Upper lobe of right lung (tissue), 1 donor: Measurements from ENCODE around the gene FOXR1. TPM values are rescaled to one million over a fixed set of nuclear protein-coding genes. Genes with fewer than 3 reads are reported as not detected.
A peak's percentile ranks its signal among the peaks of the same experiment; 100 is the strongest.

Experiments
- ATAC-seq: fragments of 200-7000 bp; cut with Tn5 transposase; one replicate; pipeline ENCODE4 v1.9.1; 2020; ENCODE audit warnings: mild to moderate bottlenecking, moderate library complexity
- DNase-seq: peaks from one replicate; pipeline ENCODE4 v3.0.0-alpha.2; 2020
- H3K27ac ChIP-seq: fragments of 200-600 bp; one replicate; pipeline ENCODE4 v1.8.0; 2022
- H3K27me3 ChIP-seq: fragments of 200-600 bp; one replicate; pipeline ENCODE4 v1.8.0; 2022; ENCODE audit warnings: mild to moderate bottlenecking
- H3K36me3 ChIP-seq: fragments of 200-600 bp; one replicate; pipeline ENCODE4 v1.8.0; 2022
- H3K4me1 ChIP-seq: fragments of 200-600 bp; one replicate; pipeline ENCODE4 v1.8.0; 2022
- H3K4me3 ChIP-seq: fragments of 200-600 bp; one replicate; pipeline ENCODE4 v1.8.0; 2022; ENCODE audit warnings: mild to moderate bottlenecking
- H3K9me3 ChIP-seq: fragments of 200-600 bp; one replicate; pipeline ENCODE4 v1.8.0; 2022
- intact Hi-C: fragments of 100-400 bp; cut with DNase I; formaldehyde crosslinking; loops from one replicate; pipeline ENCODE4 v1.11.0; 2022
- total RNA-seq: library from RNA; stranded (reverse); fragmentation: NEBNext Ultra II Directional; extraction: Animal tissue kit (Norgen Biotek cat#: 25700); gene quantifications from one replicate; pipeline ENCODE4 v1.2.1, GENCODE V29; 2021
- TF ChIP-seq, protein P1 (sequence below): fragments of 200-600 bp; IDR thresholded peaks from one replicate; pipeline ENCODE4 v1.8.0; 2022; ENCODE audit warnings: antibody characterized with exemption
- donor health status: DM: no; HTN: yes; CAD: no; lungs with severe emphysema.

FOXR1 gene
- total RNA-seq, 1 donor from 2014 or later, result not detected

- Histone ChIP-seq H3K4me1 (no peaks in the 10 kb centered on the region), H3K9me3 (no peaks in the 10 kb centered on the region), H3K4me3 (no peak overlapping the region), H3K27ac (no peak overlapping the region), H3K36me3 (no peaks in the 10 kb centered on the region), H3K27me3 (no peaks in the 10 kb centered on the region)
- intact Hi-C loops, result no loop called here
- peak; percentile 79 for DNase-seq
- ATAC-seq, result peak; percentile 78
- TF ChIP-seq, protein P1, sequence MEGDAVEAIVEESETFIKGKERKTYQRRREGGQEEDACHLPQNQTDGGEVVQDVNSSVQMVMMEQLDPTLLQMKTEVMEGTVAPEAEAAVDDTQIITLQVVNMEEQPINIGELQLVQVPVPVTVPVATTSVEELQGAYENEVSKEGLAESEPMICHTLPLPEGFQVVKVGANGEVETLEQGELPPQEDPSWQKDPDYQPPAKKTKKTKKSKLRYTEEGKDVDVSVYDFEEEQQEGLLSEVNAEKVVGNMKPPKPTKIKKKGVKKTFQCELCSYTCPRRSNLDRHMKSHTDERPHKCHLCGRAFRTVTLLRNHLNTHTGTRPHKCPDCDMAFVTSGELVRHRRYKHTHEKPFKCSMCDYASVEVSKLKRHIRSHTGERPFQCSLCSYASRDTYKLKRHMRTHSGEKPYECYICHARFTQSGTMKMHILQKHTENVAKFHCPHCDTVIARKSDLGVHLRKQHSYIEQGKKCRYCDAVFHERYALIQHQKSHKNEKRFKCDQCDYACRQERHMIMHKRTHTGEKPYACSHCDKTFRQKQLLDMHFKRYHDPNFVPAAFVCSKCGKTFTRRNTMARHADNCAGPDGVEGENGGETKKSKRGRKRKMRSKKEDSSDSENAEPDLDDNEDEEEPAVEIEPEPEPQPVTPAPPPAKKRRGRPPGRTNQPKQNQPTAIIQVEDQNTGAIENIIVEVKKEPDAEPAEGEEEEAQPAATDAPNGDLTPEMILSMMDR, result no peak
These were observed 32.8 kb upstream of the FOXR1 start for GRCh38 chr11:118938491-118939403.

DNA sequence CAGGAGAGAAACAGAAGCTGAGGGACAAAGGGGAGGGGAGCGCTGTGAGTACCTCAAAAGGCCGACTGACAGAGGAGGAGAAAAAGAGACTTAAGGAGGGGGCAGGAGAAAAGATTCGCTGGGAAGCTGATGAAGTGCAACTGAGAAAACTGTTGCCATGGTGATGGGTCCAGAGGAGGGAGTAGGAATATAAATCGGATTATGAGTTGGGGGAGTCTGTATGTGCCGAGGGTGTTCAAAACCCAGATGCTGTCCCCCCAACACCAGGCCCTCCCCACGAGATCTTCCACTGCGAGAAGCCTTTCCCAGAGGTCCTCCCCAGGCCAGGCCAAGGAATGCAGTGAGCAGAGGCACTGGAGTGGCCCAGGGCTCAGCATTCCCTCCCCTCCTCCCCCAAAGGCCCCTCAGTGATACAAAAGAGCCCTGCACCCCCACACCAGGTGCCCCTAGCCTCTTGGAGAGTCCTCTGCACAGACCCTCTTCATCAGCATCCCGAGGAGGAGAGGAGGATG lies 32.1 kb upstream of the FOXR1 start:
- Histone ChIP-seq H3K4me3 (no peak overlapping the region), H3K36me3 (no peaks in the 10 kb centered on the region), H3K4me1 (no peaks in the 10 kb centered on the region), H3K27me3 (no peaks in the 10 kb centered on the region), H3K27ac (no peak overlapping the region), H3K9me3 (no peaks in the 10 kb centered on the region)
- intact Hi-C loops, result no loop called here
- TF ChIP-seq, protein P1, result no peak
- no peak for ATAC-seq
- no peak for DNase-seq

DNA sequence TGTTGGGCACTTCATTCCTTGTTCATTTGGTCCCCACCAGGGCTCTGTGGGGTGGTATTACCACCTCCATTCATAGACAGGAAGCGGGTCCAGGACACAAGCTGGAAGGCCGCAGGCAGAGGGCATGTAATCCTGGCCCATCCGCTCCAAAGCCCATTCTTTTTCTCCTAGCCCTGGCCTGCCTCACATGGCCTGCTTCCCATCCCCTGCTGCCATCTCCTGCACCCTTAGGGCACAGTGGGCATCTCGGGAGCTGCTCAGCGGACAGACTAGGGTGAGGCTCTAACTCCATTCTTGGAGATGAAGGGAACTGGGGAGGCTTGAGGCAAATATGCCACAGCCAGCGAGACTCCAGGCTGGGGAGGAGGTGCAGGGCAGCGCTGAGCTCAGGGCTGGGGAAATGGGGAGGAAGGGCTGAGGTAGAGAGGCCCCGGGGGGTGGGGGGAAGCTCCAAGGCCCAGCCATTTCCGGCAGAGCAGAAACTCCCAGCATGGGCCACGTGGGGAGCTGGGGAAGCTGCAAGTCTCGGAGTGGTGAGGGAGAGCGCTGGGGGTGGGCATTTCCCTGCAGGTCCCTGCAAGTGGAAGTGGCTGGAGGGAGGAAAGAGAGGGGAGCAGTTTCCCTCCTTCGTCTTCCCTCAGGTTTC lies 31.5 kb upstream of the FOXR1 start:
- Histone ChIP-seq H3K9me3 (no peaks in the 10 kb centered on the region), H3K27ac (no peak overlapping the region), H3K36me3 (no peaks in the 10 kb centered on the region), H3K4me3 (no peak overlapping the region), H3K4me1 (no peaks in the 10 kb centered on the region), H3K27me3 (no peaks in the 10 kb centered on the region)
- intact Hi-C loops, result no loop called here
- no peak for DNase-seq
- peak; percentile 49 for ATAC-seq
- TF ChIP-seq, protein P1, result no peak

DNA sequence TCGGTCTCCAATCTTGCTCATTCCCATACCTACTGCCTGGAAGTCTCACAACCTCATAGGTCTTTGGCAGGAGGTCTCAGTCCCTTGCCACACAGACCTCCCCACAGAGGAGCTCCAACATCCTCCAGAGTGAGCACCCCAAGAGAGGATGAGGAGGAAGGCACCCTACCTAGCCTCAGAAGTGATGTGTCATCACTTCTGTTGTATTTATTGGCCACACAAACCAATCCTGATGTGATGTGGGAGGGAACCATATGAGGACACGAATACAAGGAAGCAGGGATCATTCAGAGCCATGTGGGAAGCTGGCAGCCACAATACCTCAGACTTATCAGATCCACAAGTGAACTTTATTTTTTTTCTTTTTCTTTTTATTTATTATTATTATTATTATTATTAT lies 24.5 kb upstream of the FOXR1 start:
- no peak for ATAC-seq

GRCh38 chr11:118948000-118948399 lies 23.6 kb upstream of the FOXR1 start:
- ATAC-seq, result no peak

More for the DNA sequence above, 24.5 kb upstream of the FOXR1 start:
- Histone ChIP-seq H3K9me3 (no peaks in the 10 kb centered on the region), H3K36me3 (no peaks in the 10 kb centered on the region), H3K4me3 (no peak overlapping the region), H3K27me3 (peaks cover 5% of the 10 kb centered on the region), H3K4me1 (no peaks in the 10 kb centered on the region), H3K27ac (no peak overlapping the region)
- intact Hi-C loops, result no loop called here
- no peak for DNase-seq
- TF ChIP-seq, protein P1, result no peak

More at GRCh38 chr11:118948000-118948399, 23.6 kb upstream of the FOXR1 start:
- Histone ChIP-seq H3K27ac (no peak overlapping the region), H3K4me3 (no peak overlapping the region), H3K27me3 (peaks cover 8% of the 10 kb centered on the region), H3K4me1 (no peaks in the 10 kb centered on the region), H3K36me3 (no peaks in the 10 kb centered on the region), H3K9me3 (no peaks in the 10 kb centered on the region)
- no peak for DNase-seq
- intact Hi-C loops, result no loop called here
- TF ChIP-seq, protein P1, result no peak
